ENCODE data around the gene CTAG1B.
"Not testable (repeated sequence)": the region's sequence is repeated elsewhere in the genome, so short reads cannot be mapped to it uniquely, and the experiment has no call there.

CTAG1B gene

DNA sequence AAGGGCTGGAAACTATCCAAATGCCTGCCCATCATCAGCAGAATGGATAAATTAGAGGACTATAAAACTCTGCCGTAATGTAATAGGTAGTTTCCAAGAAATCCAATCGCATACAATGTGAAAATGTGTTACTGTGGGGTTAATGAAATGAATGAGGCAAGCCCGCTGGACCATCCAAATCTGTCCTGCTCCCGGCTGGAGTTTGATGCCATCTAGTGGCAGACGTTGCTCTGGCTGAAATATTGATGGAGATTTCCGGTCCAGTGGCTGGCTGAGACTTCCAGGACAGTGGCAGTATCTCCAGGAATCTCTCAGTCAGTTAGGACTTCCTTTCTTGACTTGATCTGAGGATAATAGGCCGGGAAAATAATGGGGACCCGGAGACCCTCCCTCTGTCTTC lies 36.1 kb downstream of the CTAG1B start:
- not testable (repeated sequence) for DNase-seq (ENCODE audit: low spot score)

DNA sequence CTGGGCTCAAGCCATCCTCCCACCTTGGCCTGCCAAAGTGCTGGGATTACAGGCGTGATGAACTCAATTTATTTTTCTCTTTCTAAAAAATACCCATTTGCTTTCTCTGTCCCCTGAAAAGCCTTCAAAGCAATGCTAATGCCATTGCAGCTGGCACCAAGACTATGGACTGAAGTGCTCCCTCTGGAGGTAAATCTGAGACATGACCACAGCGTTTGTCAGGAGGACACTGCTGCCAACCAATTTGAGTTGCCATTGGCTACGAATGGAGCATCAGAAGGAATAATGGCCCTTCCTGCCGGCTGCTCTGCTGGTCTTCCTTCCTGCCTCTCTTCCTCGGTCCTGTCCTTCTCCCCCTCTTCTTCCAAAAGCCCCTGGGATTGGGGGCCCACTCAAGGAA lies 44.0 kb downstream of the CTAG1B start:
- not testable (repeated sequence) for DNase-seq (ENCODE audit: low spot score)

DNA sequence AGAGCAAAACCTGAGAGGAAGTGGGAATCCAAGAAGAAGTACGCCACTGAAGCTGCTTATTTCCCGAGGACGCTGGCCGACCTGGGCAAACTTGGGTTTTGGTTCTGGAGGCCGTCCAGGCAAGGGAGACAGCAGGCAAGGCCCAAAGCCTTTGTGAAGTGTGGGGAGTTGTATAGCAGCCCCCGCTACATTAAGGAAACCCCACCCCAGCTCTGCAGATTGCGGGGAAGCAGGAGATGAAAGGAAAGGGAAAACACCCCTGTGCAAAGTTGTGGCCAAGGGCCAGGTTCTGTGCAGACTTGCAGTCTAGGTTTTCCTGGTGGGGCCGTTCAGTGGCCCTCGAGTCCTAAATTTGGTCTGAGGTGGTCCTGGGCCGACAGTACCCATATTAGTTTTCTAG lies 46.0 kb downstream of the CTAG1B start:
- DNase-seq (ENCODE audit: low spot score), result not testable (repeated sequence)

DNA sequence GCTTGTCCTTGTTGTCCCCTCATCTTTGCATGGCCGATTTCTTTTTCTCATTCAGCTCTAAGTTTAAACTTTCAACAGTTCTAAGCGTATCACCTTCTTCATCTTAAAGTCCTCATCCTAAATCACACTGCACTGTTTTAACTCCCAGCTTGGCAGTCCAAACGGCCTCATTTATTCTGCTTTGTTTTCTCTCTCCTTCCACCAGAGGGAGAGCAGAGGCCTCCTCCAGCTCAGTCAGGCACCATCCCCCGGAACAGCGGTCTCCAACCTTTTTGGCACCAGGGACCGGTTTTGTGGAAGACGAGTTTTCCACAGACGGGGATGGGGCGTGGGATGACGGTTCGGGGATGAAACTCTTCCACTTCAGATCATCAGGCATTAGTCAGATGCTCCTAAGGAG lies 48.7 kb downstream of the CTAG1B start:
- not testable (repeated sequence) for DNase-seq (ENCODE audit: low spot score)

Measured in kidney capillary endothelial cell (primary cell).